Colon (tissue), 2 donors: ENCODE measurements around the gene CLPX.
"Not testable (repeated sequence)": the region's sequence is repeated elsewhere in the genome, so short reads cannot be mapped to it uniquely, and the experiment has no call there.

Experiments
- FAIRE-seq: peaks from 2 replicates; lab custom pipeline; 2012; peaks lifted over from hg19 to GRCh38; lab: Jason Lieb, UNC
- donor health status: control.
- donor health status: control.

The CLPX gene

DNA sequence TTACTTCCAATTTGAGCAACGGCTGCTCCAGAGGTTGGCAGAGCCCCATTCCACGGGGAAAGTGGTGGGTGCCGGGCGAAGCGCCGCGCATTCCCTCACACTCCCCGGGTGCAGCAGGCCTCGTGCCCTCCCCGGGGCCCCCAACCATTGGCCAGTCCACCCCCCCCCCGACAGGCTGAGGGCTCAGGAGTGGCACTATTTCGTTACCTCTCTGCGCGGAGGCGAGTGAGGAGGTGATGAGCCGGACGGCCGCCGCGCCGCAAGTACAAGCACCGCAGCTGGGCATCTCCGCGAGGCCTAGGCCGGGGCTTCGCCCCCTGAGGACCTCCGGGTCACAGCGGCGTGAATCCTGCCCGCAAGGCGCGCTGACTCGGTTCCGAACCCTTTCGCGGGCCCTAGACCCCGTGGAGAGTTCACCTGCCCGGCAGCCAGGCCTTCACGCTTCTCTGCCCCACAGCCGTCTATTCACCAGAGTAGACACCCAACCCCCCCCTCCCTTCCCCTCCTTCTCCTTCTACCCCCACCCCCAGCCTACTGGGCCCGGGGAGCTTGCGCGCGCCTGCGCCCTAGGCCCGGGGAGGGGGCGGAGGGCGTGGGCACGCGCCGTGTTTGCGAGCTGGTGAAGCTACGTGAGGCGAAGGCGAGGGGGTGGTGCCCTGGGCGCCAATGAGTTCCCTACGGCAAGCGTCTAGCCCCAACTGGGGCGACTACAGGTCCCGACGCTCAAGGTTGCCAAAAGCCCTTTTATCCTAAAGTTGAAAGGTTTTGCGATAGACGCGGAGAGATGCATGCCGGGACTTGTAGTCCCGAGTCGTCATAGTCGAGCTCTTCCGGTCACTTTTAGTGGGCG is at the start of gene CLPX:
Gene CLPX (minus strand): TSS at position 475 of the 850 bp plus-strand sequence. CDS start 189 bp downstream, at position 286.
- FAIRE-seq: no peak

DNA sequence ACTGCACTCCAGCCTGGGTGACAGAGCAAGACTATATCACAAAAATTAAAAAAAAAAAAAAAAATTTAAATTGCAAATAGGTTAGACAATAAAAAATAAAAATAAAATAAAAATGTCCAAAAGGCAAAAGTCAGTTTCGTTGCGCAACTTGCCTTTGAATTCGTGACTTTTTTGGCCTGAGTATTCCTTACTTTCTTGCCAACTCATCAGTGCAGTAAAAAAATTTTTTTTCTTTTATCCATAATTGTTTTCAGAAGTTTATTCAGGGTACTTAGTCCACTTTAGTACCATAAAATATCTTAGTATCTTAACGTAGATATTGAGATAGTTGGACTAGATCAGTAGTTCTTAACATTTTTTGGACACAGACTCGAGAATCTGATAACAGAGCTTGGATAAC is 48.6 kb upstream of the CLPX start:
- FAIRE-seq: no peak

DNA sequence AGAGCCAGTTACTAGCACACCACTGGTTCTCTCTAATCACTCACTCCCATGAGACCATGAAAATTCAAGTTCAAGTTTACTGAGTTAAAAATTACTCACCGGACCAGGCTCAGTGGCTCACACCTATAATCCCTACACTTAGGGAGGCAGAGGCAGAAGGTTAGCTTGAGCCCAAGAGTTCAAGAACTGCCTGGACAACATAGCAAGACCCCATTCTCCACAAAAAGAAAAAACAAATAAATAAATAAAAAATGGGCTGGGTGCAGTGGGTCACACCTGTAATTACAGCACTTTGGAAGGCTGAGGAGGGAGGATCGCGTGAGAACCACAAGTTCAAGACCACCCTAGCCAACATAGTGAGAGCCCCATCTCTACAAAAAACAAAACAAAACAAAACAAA is 47.4 kb upstream of the CLPX start:
- no peak for FAIRE-seq

DNA sequence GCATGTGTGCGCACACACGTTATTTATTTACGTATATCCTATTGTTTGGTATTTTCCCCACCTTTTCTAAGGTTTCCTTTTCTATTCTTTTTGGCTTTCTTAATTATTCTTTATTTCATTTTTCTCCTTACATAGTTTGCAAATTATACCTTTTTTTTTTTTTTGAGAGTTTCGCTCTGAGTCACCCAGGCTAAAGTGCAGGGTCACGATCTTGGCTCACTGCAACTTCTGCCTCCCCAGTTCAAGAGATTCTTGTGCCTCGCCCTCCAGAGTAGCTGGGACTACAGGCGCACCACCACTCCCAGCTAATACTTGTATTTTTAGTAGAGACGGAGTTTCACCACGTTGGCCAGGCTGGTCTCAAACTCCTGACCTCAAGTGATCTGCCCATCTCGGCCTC is 46.2 kb upstream of the CLPX start:
- FAIRE-seq: no peak

DNA sequence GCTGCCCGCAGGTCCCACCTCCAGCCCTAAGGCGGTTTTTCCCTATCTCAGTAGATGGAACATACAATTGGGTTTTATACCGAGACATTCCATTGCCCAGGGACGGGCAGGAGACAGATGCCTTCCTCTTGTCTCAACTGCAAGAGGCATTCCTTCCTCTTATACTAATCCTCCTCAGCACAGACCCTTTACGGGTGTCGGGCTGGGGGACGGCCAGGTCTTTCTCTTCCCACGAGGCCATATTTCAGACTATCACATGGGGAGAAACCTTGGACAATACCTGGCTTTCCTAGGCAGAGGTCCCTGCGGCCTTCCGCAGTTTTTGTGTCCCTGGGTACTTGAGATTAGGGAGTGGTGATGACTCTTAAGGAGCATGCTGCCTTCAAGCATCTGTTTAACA is 41.8 kb upstream of the CLPX start:
- not testable (repeated sequence) for FAIRE-seq

DNA sequence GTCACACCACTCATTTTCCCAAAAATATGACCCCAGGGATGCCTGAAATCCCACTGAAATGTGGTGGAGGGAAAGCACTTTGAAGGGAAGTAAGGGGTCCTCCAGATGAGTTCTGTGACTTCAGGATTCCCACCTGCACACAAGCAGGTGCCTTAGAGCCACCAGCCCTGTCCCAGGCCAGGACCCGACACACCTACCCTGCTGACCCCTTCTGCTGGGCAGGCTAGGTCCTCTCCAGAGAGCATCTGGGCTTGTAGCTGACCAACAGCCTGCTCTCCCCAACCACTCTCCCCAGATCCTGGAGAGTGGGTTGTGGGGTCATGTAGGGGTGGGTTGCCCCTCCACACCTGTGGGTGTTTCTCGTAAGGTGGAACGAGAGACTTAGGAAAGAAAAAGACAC is 41.1 kb upstream of the CLPX start:
- FAIRE-seq: no peak

DNA sequence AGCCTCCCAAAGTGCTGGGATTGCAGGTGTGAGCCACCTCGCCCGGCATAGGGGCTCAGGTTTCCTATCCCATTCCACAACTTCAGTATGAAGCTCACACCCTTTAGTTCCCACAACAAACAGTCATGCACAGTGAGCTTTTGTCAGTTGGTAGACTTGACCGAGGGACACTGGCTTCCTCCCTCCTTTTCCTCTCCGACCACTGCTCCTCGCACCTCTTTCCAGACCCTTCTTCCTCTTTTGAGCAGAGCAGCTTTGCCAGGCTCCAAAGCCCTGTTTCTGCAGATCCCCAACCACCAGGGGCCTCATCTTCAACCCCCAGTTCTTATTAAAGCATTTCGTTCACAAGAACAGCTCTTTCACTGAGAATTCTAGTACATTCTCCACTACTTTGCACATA is 38.9 kb upstream of the CLPX start:
- FAIRE-seq: no peak

DNA sequence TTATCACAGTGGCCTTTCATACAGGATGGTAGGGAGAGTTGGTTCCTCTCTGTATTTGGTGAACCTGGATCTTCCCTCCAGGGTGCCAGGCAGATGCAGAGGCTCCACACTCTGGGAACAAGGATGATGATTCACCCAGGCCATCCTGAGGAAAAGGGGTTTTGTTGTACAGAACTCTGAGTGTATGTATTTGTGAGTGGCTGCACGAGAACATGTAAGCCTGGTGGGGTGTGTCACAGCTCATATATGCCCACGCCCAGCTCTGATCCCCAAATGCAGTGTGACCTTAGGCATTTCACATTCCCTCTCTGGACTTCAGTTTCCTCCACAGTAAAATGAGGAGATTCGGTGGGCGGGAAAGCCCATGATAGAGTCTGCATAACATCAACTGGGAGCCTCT is 37.7 kb upstream of the CLPX start:
- no peak for FAIRE-seq

DNA sequence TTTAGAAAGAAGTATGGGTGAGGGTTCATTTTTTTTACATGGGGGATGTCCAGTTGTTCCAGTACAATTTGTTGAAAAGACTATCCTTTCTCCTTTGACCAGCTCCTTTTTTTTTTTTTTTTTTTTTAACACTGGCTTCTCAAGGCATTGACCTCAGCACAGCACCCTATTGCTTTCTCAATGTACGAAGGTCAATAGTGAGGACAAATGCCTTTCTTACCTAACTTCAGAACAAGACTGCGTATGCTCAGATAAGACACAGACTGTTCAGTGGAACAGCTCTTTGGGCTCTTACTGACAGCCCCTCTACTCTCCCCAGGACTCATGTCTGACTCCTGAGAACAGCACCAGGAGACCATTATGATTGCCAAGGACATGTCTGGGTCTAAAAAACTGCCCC is 36.6 kb upstream of the CLPX start:
- no peak for FAIRE-seq

DNA sequence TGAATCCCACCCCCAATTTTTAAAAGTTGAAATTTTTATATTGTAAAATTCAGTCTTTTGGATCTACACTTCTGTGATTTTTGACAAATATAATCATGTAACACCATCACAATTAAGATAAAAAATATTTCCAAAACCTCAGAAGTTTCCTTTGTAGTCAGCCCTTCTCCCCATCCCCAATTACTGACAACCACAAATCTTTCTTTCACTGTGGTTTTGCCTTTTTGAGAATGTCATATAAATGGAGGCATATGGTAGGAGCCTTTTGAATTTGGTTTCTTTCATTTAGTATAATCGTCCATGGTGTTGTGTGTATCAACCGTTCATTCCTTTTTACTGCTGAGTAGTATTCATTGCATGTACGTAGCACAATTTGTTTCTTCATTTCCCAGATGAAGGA is 34.0 kb upstream of the CLPX start:
- no peak for FAIRE-seq

DNA sequence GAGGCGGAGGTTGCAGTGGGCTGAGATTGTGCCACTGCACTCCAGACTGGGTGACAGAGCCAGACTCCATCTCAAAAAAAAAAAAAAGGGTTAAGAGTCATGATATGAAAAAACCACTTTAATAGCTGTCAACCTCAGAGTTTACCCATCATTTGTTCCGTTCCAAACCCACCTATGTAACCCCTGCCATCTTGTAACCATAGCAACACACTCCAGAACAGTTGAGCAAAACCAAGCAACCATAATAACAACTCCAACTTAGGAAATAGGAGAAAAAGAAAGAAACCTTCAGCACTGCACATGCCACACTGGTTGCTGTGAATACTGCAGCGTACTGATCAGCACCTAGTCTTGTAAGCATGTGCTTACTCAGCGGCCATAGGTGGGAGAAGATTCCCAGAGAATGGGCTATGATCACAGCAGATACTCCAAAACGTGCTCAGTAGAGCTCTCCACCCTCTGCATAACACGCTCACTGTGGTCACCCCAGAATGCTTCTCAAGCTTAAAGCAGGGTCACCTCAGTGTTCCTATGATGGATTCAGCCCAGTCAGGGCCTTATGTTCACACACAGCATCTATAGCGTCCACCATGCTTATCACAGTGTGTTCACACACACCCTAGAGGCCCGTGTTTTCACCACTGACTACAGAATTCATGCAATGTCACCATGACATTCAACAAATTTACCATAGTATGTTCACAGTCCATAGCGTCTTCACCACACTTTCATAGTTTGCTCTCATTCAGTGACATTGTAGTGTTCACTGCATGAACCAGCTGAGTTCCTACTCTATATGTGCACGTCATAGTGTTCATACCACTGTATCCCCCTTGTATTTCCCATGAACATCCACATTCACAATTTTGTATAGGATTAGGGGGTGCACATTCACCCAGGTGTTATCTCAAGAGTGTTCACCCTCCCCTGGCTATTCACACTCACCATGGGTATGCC is 32.7 kb upstream of the CLPX start:
- no peak for FAIRE-seq

DNA sequence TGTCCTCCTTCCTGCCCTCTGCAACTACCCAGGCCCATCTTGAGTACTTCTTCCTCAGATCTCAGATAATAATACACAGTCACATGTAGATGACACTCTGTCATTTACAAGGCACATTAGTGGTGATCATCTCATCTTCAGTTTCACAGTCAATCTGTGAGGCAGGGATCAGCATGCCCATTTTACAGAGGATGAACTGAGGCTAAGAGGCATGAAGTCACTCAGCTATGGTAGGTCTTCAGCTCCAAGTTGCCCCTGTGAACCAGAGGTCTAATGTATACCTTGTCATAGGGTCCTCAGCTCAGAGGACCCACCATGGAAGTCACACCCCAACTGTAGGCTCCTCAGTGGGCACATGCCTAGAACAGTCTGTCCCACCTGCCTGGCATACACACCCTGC is 30.4 kb upstream of the CLPX start:
- FAIRE-seq: no peak

DNA sequence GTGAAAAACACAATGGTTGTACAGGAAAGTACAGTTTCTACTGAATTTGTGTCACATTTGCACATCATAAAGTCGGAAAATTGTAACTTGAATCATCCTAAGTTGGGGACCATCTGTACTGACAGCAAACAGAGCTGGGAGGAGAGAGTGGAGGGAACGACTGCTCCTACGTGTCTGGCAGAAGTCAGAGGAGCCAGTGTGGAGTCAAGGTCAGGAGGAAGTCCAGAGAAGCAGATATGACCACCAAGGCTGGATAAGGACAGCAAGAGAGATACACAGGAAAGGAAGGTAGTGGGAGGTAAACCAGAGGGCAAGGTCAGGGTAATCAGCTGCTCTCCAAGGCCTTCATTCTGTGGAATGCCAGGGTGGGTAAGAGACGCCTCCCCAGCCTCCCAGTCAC is 28.9 kb upstream of the CLPX start:
- FAIRE-seq: no peak

DNA sequence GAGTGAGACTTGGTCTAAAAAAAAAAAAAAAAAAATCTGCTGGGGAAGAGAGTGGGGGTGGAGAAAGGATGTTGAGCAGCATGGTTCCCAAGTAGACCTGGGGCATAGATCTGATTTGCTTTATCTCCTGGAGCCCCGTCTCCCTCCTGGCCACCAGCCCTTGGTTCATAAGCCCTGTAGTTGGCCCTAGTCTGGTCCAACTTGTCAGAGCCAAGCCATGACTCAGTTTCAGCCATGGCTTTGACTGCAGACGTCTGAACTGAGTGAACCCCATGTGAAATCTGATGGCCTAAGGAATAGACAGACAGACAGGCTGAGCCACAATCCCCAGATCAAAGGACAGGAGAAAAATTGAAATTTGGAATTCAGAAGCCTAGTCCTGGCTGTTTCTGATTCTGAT is 28.1 kb upstream of the CLPX start:
- FAIRE-seq: no peak

DNA sequence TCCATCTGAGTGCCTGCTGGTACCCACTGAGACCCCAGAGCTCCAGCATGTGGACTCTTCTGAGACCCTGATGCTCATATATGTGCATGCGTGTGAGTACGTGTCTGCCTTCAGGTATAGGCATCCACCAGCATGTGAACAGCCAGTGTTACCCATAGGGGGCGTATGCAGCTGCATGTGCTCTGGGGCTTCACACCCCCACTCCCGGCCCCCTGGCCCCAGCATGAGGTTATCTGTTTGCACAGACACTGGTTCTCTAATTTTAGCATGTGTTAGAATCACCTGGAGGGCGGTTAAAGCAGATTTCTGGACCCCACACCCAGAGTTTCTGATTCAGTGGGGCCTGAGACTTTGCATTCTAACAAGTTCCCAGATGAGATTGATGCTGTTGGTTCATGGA is 27.0 kb upstream of the CLPX start:
- FAIRE-seq: no peak

DNA sequence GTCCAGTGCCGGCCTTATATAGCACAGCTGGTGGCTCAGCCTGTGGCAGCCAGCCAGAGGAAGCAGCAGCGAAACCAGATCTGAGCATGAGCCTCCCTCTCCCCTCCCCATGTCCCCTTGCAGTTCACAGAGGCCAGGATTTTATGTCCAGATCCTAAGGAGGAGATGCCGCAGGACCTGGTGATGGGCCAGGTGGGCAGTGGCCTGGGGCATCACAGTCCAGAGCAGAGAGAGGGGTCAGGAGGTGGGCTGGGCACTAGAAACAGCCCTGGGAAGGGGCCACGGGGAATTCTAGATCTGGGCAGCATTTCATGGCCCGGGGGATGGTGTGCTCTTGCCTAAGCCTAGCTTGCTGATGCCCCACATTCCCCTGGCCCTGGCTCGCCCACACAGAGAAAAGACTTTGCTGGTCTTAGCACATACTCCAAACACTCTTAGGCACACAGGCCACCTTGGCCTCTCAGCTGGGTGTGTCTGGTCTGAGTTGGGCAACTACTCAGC is 26.4 kb upstream of the CLPX start:
- no peak for FAIRE-seq

DNA sequence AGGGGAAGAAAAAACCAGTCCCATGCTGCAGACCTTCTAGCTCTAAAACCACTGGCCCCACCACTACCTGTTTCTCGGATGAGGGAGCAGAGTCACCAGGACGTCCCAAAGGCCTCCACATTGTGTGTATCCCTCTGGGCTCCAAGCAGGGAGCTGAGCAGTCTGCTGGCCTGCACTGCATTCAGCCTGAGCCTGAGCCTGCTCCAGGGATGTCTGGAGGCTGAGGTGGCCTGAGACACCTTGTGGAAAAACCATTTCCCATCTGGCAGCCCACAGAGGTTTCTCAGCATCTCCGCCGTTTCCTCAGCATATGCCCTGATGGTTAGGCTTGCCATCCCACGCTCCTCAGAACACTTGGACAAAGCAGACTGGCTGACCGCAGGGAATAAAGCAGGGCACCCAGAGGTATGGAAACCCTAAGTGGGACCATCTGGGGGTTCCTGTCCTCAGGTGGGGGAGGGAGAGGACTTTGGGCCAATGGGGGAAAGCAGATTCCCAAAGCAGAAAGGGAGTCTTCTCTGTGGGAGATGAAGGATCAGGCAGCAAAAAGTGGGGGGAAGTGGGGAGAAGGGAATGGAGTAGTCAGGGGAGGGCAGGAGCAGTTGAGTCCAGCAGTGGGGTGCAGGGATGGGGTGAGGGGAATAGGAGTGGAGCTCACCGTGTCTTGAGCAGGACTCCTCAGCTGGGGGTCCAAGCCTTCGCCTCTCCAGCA is 25.8 kb upstream of the CLPX start, which contains the start of gene CILP:
Gene CILP (minus strand): TSS at position 704 of the 712 bp plus-strand sequence. CDS start 1,718 bp downstream, outside the sequence.
- FAIRE-seq: no peak

DNA sequence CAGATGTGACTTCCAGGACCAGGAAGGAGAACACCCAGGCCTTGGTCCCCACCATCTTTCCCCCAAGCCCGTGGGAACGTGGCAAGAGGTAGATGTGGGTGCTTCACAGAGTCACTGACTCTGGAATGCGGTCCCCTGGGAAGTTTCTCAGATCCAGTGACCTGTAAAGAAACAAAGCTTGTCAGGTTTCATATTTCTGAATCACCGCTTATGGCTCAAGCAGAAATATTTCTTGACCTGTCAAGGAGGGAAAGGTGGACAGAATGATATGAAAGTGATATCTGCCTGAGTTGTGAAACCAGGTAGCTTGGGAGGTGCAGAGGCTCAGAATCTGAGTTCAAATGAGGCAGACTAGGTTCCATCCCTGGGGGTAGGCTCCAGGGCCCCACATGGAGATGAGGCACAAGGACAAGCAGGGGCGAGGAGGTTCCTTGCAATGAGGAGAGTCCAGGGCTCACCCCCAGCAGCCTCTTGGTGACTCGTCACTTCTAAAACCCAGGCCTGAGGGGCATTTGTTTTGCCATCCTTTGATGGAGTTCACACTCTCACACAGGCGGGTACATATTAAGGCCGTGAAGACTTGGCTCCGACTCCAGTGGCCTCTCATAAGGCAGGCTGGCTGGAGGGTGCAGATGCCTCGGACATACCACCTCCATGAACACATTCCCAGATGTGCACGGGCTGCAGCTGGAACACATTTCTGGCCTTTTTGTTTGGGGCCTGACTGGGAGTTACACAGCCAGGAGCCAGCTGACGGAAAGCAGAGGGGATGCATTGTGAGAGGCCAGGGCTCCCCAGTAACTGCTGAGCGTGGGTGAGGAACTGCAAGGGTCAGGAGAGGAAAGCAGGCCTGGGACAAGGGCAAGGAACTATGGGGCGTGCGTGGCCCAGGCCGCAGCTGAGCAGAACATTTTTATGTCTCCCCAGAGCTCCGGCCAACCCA is 24.8 kb upstream of the CLPX start:
- no peak for FAIRE-seq

DNA sequence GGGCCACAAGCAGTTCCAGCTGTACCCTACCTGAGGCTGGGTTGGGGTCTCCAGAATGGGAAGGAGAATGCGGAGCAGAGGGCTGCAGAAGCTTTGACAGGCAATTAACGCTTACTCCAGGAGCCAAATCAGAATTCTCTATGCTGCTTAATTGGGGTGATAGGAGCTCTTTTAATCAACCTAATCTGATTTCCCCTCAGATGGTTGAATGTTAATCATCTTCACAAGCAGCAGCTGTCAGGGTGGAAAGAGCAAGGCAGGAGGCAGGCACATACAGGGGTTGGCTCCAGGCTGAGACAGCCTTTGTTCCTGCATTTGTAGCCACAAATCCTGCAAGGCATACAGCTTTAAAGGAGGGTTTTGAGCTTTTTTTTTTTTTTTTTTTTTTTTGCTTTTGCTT is 23.5 kb upstream of the CLPX start:
- FAIRE-seq: no peak

DNA sequence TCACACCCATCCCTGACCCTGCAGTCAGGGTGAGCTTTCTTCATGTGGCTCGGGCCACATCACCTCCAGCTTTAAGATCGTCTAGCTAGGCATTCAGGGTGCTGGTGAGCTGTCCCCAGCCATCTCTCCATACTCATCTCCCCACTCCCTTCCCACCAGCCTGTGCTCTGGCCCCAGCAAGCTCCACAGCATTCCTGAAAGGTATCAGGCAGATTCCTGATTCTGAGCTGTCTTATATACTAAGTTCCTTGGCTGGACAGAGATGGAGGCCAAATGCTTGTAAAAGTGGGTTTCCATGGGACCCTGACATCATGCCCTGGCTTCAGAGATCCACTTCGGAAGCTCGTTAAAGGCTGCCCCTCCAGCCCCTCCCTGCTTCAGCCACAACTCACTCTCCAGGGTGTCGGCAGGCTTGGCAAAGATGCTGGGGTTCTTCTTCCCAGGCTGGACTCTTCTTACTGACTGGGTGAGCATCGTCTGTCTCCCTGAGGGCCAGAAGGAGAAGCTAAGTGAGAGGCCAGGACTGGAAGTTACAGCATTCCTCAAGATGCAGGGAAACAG is 22.2 kb upstream of the CLPX start:
- FAIRE-seq: no peak

DNA sequence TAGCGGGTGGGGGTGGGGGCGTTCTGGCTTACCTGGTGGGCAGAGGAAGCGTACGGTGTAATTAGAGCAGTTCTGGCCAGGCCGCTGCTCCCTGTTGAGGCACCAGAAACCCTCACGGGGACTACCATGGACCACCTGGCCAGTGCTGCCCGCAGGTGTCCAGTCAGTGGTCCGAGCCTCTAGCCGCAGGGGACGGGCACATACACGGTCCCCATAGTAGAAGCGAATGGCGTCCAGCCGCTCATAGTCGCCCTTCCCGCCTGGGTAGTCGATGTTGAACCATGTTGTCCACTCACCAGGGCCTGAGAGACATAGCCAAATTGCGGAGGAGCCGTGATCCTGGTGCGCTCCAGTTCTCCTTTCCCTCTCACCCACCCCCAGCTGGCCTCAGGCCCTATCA is 21.6 kb upstream of the CLPX start:
- FAIRE-seq: no peak
